ENCODE data around the gene MPRIP.
A peak's percentile ranks its signal among the peaks of the same experiment; 100 is the strongest.

The MPRIP gene

GRCh38 chr17:17029938-17030337 lies 12.3 kb upstream of the MPRIP start:
- no peaks in the 10 kb centered on the region for H3K9me3 Mint-ChIP-seq
- H3K27ac Mint-ChIP-seq, result no peak overlapping the region

GRCh38 chr17:17030515-17031211 lies 11.6 kb upstream of the MPRIP start:
- Mint-ChIP-seq H3K36me3 (no peaks in the 10 kb centered on the region), H3K9me3 (no peaks in the 10 kb centered on the region), H3K27ac (peak overlapping the region; percentile 57), H3K4me3 (no peak overlapping the region), H3K27me3 (peaks cover 7% of the 10 kb centered on the region), H3K4me1 (no peaks in the 10 kb centered on the region)
- no peak for DNase-seq
- CTCF ChIA-PET, result no interaction called here

More at GRCh38 chr17:17029938-17030337, 12.3 kb upstream of the MPRIP start:
- CTCF ChIA-PET, result no interaction called here
- Mint-ChIP-seq H3K27me3 (peaks cover 7% of the 10 kb centered on the region), H3K36me3 (no peaks in the 10 kb centered on the region), H3K4me1 (no peaks in the 10 kb centered on the region), H3K4me3 (no peak overlapping the region)
- DNase-seq, result no peak

- H3K36me3 Mint-ChIP-seq, result no peaks in the 10 kb centered on the region
- CTCF ChIA-PET, result no interaction called here
- no peak overlapping the region for H3K27ac Mint-ChIP-seq
- no peak overlapping the region for H3K4me3 Mint-ChIP-seq
- no peak for DNase-seq
- no peaks in the 10 kb centered on the region for H3K9me3 Mint-ChIP-seq
- H3K27me3 Mint-ChIP-seq, result peaks cover 7% of the 10 kb centered on the region
- H3K4me1 Mint-ChIP-seq, result no peaks in the 10 kb centered on the region
These were observed 10.0 kb upstream of the MPRIP start for GRCh38 chr17:17032131-17032692.

GRCh38 chr17:17033466-17033865 lies 8.8 kb upstream of the MPRIP start:
- peaks cover 2% of the 10 kb centered on the region for H3K27me3 Mint-ChIP-seq
- no peak overlapping the region for H3K4me3 Mint-ChIP-seq
- DNase-seq, result no peak
- H3K9me3 Mint-ChIP-seq, result no peaks in the 10 kb centered on the region
- no peaks in the 10 kb centered on the region for H3K36me3 Mint-ChIP-seq
- CTCF ChIA-PET, result interaction anchor here (1.0 kb wide), 1 partner anchor 15 kb away, joined by 3 read pairs; no protein-coding TSS in a partner anchor
- no peak overlapping the region for H3K27ac Mint-ChIP-seq
- H3K4me1 Mint-ChIP-seq, result no peaks in the 10 kb centered on the region

GRCh38 chr17:17034026-17034425 lies 8.2 kb upstream of the MPRIP start:
- Mint-ChIP-seq H3K27me3 (no peaks in the 10 kb centered on the region), H3K36me3 (no peaks in the 10 kb centered on the region), H3K27ac (no peak overlapping the region), H3K4me1 (no peaks in the 10 kb centered on the region), H3K4me3 (no peak overlapping the region), H3K9me3 (no peaks in the 10 kb centered on the region)
- DNase-seq, result no peak
- CTCF ChIA-PET, result interaction anchor here (1.0 kb wide), 1 partner anchor 15 kb away, joined by 3 read pairs; no protein-coding TSS in a partner anchor

- Mint-ChIP-seq H3K36me3 (no peaks in the 10 kb centered on the region), H3K4me1 (no peaks in the 10 kb centered on the region), H3K4me3 (no peak overlapping the region), H3K27ac (no peak overlapping the region), H3K27me3 (no peaks in the 10 kb centered on the region), H3K9me3 (no peaks in the 10 kb centered on the region)
- DNase-seq, result no peak
- CTCF ChIA-PET, result interaction anchor here (1.0 kb wide), 1 partner anchor 16 kb away, joined by 3 read pairs; no protein-coding TSS in a partner anchor
These were observed 7.7 kb upstream of the MPRIP start for GRCh38 chr17:17034496-17035075.

- no peaks in the 10 kb centered on the region for H3K4me1 Mint-ChIP-seq
- no peak overlapping the region for H3K4me3 Mint-ChIP-seq
- no peaks in the 10 kb centered on the region for H3K36me3 Mint-ChIP-seq
- DNase-seq, result no peak
- no peak overlapping the region for H3K27ac Mint-ChIP-seq
- H3K9me3 Mint-ChIP-seq, result no peaks in the 10 kb centered on the region
- CTCF ChIA-PET, result interaction anchor here (0.9 kb wide), 1 partner anchor 8 kb away, joined by 3 read pairs; no protein-coding TSS in a partner anchor
- no peaks in the 10 kb centered on the region for H3K27me3 Mint-ChIP-seq
These were observed 6.8 kb upstream of the MPRIP start for GRCh38 chr17:17035490-17035889.

- DNase-seq, result no peak
- peaks cover under 1% of the 10 kb centered on the region for H3K27me3 Mint-ChIP-seq
- CTCF ChIA-PET, result interaction anchor here (0.9 kb wide), 1 partner anchor 9 kb away, joined by 3 read pairs; no protein-coding TSS in a partner anchor
These were observed 6.2 kb upstream of the MPRIP start for GRCh38 chr17:17035920-17036523.

GRCh38 chr17:17036524-17036998 lies 5.7 kb upstream of the MPRIP start:
- H3K9me3 Mint-ChIP-seq, result no peaks in the 10 kb centered on the region
- no peak overlapping the region for H3K27ac Mint-ChIP-seq
- no peaks in the 10 kb centered on the region for H3K36me3 Mint-ChIP-seq
- H3K4me3 Mint-ChIP-seq, result no peak overlapping the region
- peaks cover 6% of the 10 kb centered on the region for H3K4me1 Mint-ChIP-seq
- no peak for DNase-seq
- CTCF ChIA-PET, result interaction anchor here (0.9 kb wide), 1 partner anchor 9 kb away, joined by 3 read pairs; no protein-coding TSS in a partner anchor
- peaks cover 6% of the 10 kb centered on the region for H3K27me3 Mint-ChIP-seq

More at GRCh38 chr17:17035920-17036523, 6.2 kb upstream of the MPRIP start:
- H3K4me3 Mint-ChIP-seq, result no peak overlapping the region
- H3K36me3 Mint-ChIP-seq, result no peaks in the 10 kb centered on the region
- no peaks in the 10 kb centered on the region for H3K9me3 Mint-ChIP-seq
- H3K27ac Mint-ChIP-seq, result no peak overlapping the region
- H3K4me1 Mint-ChIP-seq, result peaks cover under 1% of the 10 kb centered on the region

GRCh38 chr17:17039911-17040310 lies 2.3 kb upstream of the MPRIP start:
- CTCF ChIA-PET, result no interaction called here
- no peak overlapping the region for H3K27ac Mint-ChIP-seq
- no peaks in the 10 kb centered on the region for H3K9me3 Mint-ChIP-seq
- no peak for DNase-seq
- H3K36me3 Mint-ChIP-seq, result peaks cover 4% of the 10 kb centered on the region
- peaks cover 6% of the 10 kb centered on the region for H3K27me3 Mint-ChIP-seq
- H3K4me1 Mint-ChIP-seq, result peaks cover 29% of the 10 kb centered on the region
- H3K4me3 Mint-ChIP-seq, result no peak overlapping the region

GRCh38 chr17:17041018-17041521 lies 1.2 kb upstream of the MPRIP start:
- peak overlapping the region; percentile 66 for H3K4me3 Mint-ChIP-seq
- H3K36me3 Mint-ChIP-seq, result peaks cover 8% of the 10 kb centered on the region
- DNase-seq, result peak; percentile 17
- no peaks in the 10 kb centered on the region for H3K9me3 Mint-ChIP-seq
- peaks cover 39% of the 10 kb centered on the region for H3K4me1 Mint-ChIP-seq
- CTCF ChIA-PET, result no interaction called here
- H3K27ac Mint-ChIP-seq, result no peak overlapping the region
- peaks cover 6% of the 10 kb centered on the region for H3K27me3 Mint-ChIP-seq

GRCh38 chr17:17041571-17042383 lies 480 bp upstream of the MPRIP start:
- H3K36me3 Mint-ChIP-seq, result peaks cover 10% of the 10 kb centered on the region
- peak overlapping the region; percentile 66 for H3K4me3 Mint-ChIP-seq
- CTCF ChIA-PET, result no interaction called here
- H3K4me1 Mint-ChIP-seq, result peaks cover 41% of the 10 kb centered on the region
- no peaks in the 10 kb centered on the region for H3K9me3 Mint-ChIP-seq
- DNase-seq, result peak; percentile 98
- no peak overlapping the region for H3K27ac Mint-ChIP-seq
- peaks cover 6% of the 10 kb centered on the region for H3K27me3 Mint-ChIP-seq

- Mint-ChIP-seq H3K4me1 (peaks cover 50% of the 10 kb centered on the region), H3K27ac (peak overlapping the region; percentile 80), H3K36me3 (peaks cover 12% of the 10 kb centered on the region), H3K4me3 (peak overlapping the region; percentile 96), H3K27me3 (peaks cover 6% of the 10 kb centered on the region), H3K9me3 (no peaks in the 10 kb centered on the region)
- DNase-seq, result peak; percentile 46
- CTCF ChIA-PET, result no interaction called here
These were observed 699 bp downstream of the MPRIP start for GRCh38 chr17:17042851-17043460.
